Fibroblast of skin of abdomen (primary cell): ENCODE results near the gene PTPRE.

ENCODE experiments used
- DNase-seq: peaks from one replicate; pipeline ENCODE4 v3.0.0-alpha.2; 2013

PTPRE gene

DNA sequence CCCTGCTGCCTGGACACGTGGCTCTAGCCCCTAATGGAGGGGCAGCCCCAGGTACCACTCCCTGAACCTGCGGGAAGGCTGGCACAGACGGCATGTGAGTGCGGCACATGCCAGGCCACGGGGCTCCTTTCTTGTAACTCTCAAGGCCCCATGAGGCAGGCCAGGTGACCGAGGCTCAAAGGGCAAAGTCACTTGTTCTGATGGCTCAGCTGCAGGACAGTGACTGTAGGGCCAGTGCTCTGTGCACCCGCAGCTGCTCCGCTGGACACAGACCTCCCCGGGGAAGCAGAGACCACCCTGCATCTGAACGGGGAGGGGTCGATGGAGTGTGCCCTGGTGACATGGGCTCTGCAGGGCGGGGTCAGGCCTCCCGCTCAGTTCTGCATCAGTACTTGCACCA lies 55.3 kb downstream of the PTPRE start:
- DNase-seq = no peak

DNA sequence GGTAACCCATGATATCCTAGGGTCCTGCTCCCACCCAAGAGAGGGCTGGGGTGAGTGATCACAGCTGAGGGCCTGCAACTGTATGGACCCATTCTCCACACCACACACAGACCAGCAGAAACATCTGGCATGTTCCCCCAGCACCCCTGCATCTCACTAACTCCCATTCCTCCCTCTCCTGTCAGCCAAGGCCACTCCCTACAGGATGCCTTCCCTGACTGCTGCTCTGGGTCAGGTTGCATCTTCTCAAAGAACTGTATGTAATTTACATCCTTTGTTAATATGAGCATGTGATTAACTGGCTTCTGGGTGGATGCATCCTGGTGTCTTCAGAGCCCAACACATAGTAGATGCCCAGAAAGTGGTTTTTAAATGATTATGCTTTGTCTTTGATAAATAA lies 56.2 kb downstream of the PTPRE start:
- DNase-seq = no peak

DNA sequence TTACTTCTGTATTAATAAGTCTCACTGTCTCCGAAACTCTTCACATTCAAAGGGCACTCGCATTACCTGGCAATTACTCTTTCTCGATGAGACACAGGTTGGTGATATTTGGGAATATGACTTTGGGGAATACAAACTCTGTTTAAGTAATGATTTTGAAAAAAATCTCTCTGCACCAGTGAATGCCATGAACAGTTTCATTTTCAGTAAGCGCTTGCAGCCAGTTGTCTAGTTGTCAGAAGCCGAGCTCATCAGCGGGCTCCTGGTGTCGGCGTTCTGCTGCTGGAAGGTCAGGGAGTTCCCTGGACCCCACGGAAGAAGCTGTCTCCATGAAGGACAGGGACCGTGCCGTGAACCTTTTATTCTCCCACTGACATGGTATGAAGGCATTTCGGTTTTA lies 57.7 kb downstream of the PTPRE start:
- DNase-seq = no peak

DNA sequence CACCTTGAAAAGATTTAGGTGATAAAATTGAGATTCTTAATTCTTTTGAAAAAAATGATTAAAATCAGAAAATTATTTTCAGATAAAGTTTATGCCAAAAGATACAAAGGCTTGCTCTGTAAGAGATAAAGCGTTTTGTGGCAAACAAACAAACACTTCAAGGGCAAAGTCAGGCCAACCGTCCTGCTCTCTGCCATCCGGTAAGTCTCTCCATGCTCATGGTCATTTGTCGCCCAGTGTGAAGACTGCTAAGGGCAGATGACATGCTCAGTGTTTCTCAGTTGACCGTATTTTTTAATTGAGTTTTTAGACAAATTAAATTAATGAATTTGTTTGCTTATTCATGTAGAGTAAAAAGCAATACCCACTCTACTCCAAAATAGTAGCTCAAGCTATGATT lies 60.0 kb downstream of the PTPRE start:
- DNase-seq = no peak

DNA sequence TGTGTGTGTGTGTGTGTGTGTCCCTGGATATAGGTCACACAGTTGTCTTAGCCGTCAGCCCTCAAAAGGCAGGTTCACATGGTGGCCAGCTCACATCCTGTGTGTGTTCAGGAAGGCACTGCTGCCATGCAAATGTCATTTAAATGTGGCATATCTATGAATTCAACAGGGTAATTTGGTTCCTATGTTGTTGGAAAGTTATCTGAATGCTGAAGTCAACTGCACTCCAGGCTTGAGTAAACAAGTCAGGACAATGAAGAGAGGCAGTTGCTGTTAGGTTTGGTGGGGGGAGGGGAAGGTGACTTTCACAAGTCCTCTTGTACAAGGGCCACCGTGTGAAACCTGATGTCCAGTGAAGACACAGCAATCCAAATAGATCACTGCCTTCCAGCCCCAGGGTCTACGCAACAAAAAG lies 61.1 kb downstream of the PTPRE start:
- no peak for DNase-seq

DNA sequence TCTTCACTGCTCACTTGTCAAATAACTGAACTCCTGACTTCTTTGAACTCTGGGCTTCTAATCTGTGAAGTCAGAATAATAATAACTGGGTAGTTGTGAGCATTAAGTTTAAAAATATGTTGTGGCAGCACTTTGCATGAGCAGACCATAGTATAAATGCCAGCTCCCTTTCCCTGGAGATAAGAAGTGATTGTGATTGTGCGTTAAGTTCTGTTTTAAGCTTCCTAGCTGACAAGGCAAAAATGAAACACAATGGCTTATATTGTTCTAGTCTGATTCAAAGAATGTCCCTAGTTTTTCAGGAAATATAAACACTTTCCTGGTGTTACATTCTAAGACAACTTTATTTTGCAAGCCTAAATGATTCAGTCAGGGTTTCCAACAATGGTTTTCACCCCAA lies 61.8 kb downstream of the PTPRE start:
- DNase-seq = no peak

DNA sequence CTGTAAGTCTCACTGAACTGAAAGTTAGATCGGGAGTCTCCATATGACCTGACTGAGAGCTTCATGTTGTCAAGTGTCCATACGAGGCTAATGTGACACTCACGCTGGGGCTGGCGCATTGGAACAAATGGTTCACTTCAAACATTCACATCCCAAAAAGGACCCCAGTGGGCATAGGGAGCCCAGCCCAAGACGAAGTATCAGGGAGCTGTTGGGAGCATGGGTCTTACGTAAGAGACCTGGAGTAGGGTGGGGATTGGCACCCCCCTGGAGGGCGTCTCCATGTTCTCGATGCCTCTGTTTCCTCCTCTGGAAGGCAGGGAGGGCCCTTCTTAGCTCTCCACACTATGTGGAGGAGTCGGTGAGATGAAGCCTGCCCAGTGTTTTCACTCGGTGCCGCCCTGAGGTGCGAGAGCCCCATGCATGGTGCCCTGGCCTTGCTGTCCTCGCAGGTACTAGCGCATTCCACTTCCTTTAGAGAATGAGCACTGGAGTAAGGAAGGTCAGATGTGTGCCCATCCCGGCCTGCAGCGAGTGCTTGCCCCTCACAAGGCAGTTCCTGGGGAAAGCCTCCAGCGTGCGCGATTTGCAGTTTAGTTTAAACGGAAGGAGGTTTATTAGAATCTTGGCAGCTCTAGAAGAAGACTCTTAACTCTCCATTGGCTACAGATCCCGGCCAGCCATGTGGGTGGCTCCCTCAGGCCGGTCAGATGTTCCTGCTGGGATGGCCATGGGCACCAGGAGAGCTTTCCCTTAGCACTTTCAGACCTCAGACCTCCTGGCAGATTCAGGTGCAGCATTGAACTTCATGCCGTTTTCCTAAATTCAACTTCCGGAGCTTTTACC lies 64.4 kb downstream of the PTPRE start:
- no peak for DNase-seq

DNA sequence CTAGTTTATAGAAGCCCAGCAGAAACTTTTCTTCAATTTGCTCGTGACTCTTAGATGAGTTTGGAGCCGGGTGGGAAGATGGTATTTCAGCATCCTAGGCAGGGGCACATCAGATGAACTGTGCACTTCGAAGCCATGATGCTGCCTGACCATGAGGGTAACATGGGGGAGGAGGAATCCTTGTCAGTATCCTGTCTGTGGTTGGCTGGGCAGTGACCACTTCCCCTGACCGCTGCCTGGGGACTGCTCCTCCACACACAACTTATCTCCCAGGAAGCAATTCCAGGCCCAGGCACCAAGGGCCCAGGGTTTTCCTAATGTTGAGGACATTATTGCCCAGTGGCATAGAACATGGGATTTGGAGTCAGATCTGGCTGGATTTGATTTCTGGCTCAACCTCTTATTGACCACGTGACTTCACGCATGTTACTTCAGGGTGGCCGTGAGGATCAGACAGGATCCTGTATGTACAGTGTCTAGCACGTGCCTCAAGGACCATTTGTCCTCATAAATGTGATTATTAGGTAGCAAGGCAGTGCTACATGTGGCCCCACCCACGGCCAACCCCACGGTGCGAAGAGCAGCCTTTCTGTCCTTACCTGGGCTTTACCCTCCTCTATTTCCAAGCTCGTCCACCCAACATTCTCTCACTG lies 65.2 kb downstream of the PTPRE start:
- no peak for DNase-seq

DNA sequence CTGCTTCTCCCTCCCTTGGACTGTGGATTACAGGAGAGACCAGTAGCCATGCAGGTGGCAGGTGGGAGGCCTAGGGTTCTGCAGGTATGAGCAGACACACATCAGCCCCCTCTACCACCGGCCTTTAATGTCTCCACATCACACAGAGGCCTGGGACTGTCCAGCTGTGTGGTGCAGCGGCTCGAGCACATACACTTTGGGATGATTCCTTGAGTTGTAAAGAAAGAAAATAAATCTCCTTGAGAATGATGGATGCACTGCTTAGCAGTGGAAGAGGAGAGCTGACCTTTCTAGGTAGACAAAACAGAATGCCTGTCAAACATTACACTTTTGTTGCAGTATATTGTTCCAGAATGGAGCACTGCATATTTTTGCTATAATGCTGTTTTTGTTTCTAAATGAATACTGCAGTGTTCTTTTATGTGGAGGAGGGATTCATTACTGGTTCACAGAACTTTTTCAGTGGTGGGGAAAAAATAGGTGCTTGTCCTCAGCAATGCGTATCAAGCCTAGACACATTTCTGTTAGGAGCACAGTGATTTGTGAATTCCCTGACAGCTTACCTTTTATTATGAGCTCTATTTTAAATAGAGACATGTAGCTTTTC lies 66.0 kb downstream of the PTPRE start:
- no peak for DNase-seq

DNA sequence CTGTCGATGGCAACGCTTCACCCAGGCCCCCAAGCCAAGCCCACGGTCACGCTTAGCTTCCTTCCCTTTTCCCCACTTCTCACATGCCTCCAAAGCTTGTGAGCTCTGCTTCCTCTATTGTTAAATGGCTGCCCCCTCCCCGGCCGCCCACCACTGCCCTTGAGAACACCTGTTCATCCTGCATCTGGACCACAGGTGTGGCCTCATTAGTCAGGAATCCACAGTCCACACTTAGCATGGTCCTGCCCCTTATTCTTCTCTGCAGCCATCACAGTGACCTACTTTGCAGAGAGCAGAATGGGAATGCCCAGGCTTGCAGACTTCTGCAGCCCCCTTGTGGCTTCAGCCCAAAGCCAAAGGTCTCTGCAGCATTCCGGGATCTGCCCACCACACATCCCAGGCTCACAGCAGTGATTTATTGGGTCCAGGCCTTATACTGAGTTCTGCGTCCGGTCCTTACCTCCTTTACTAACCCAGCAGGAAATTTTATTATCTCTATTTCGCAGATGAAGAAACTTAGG lies 66.9 kb downstream of the PTPRE start:
- no peak for DNase-seq

DNA sequence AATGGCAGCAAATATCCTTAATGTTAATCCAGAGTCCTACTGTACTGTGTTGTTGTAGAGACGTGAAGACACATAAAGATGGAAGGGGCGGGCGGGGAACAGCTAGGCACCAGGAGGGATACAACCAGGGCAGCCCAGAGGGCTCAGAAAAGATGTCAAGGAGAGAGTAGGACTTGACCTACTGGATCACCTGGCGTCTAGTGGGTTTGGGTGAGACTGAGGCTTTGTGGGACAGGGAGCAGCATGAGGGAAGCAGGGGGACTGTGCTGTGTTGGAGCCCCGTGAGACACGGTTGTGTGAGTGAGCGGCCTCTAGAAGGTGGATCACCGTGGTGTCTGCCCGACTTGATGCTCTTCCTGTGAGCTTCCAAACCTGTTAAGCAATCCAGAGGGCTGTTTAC lies 68.0 kb downstream of the PTPRE start:
- no peak for DNase-seq

DNA sequence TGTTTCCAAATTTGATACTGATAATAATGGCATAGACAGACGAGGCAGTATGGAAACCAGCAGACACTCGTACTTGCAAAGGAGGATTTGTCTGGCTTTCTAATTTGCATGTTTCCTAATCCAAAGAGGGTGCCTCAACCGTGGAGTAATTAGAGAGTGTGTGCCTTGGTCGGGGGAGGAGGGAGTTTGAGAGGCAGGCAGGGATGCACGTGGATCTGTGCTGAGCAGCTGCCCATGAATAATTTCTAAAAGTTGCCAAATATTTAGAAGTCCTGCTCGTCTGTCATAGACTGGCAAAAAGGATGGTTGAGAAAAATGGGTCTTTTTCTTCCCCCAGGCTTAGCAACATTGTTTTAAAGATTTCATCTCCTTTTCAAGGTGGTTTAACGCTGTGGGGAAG lies 69.4 kb downstream of the PTPRE start:
- DNase-seq = no peak

DNA sequence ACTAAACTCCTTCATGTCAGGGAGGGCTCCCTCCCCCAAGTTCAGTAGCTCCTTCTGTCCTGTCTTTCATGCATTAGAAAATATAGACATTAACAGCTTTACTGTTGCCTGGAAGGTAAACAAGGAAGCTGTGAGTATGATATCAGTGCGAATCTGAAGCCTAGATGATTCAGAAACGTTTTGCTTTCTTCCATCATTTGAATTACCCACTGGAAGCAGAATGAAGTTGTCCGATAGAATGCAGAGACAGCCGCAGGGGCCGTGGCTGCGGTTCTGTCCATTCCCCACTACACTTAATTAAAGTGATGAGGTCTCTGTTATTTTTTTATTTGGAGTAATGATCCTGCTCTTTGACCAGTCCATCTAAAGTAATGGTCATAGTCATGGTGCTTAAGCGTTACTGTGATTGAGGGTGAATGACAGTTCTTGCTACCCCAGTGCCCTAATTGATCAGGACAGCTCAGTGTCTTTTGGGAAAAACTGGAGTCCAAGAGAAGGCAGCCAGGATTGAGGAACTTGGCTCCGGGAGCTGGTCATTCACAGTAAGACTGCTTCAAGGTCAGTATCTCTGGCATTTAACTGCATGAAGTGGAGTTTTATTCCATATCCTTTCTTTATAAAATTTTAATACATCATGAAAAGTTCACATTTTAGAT lies 69.9 kb downstream of the PTPRE start:
- DNase-seq = no peak

DNA sequence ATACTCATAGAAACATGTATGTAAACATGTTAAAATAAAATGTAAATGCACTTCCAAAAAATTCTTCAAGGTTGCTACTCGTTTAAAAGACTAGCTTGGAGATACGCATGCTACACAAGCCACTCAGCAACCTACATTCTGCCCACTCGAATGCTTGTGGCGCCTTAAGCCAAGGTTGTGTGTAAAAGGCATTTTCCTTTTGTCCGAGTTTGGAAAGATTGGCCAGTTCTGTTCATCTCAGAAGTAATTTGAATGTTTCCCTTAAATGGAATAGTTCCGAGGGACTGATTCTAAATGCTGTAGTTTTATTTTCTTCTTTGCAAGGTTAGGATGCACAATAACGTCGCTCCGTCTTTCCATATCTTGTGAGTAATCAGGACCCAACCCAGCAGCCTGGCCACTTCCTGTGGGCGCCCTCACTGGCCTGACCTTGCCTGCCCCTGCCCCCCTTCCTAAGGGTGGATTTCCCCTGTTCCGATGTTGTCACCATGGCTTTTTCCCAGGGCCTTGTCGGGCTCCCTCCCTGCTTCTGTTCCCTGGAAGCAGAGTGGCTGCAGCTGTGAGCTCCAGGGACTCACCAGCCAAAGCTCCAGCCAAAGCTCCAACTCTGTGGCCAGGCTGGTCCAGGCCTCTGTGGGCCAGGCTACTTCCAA lies 70.6 kb downstream of the PTPRE start:
- no peak for DNase-seq

DNA sequence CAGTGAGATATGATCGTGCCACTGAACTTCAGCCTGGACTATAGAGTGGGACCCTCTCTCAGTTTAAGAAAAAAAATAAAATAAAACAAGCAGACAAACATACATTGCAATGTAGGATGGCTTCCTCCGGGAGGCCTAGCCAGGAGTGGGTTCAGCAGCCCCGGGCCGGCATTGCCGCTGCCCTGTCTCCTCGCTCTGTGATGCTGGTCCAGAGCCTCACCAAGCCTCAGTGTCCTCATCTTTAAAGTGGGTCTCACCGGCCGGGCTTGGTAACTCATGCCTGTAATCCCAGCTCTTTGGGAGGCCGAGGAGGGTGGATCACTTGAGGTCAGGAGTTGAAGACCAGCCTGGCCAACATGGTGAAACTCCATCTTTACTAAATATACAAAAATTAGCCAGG lies 71.6 kb downstream of the PTPRE start:
- no peak for DNase-seq

DNA sequence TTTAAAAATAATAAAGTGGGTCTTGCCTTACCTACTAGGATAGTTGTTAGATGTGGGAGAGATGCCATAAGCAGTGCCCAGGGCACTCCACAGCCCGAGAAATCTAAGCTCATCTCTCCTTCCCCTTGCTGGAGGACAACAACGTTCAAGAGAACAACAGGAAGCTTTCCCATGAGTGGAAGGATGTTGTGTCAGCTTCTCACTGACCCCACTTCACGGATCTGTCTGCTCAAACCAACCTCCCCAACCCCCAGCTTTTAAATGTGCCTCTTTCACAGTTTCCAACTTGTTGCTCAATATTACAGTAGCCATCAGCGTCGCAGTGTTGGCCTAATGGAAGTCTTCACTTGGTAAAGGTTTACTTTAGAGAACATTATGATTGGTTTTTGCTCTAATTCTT lies 72.1 kb downstream of the PTPRE start:
- no peak for DNase-seq

DNA sequence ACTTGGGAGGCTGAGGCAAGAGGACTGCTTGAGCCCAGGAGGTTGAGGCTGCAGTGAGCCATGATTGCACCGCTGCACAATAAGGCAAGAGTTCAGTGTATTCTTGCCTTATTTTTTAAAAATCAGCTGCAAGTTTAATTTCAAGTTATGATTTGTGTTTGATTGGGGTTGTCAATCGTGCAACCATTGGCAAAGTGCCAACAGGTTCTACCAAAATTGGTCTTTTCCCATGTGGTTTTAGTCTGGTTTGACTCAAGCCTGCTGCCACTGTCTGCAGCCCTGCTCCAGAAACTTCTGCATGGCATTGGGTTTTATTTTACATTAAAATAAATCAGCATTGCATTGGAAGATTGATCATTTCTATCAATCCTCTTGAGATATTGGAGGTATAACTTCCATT lies 72.7 kb downstream of the PTPRE start:
- no peak for DNase-seq

DNA sequence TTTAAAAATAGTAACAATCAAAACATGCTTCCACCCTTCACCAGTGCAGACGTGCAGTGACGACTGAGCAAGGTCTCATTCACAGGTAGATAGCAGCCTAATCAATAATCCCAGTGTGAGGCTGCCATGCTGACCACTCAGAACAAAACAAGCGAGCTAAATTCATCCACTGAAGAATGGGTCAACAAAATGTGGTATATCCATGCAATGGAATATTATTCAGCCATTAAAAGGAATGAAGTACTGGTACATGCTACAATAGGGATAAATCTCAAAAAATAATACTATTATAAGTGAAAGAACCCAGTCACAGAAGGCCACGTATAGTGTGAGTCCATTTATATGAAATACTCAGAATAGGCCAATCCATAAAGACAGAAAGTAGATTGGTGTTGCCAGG lies 74.0 kb downstream of the PTPRE start:
- no peak for DNase-seq

DNA sequence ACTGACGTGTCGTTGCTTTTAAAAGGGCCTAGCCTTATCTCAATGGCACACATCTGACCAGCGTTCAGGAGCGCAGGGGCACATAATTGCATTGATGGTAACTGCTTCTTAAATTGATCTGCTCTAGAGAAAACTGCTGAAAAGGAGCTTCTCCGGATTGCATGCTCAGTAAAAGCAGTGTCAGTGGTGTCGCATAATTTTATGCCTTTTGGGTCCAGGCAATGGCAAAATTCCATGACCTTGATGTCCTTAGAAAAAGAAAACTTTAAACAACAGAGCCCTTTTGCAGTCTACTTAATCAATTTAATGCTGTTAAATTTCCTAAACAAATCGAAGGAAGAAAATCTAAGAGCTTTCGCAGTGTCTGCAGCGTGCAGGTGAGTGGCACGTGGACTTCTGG lies 75.7 kb downstream of the PTPRE start:
- no peak for DNase-seq

DNA sequence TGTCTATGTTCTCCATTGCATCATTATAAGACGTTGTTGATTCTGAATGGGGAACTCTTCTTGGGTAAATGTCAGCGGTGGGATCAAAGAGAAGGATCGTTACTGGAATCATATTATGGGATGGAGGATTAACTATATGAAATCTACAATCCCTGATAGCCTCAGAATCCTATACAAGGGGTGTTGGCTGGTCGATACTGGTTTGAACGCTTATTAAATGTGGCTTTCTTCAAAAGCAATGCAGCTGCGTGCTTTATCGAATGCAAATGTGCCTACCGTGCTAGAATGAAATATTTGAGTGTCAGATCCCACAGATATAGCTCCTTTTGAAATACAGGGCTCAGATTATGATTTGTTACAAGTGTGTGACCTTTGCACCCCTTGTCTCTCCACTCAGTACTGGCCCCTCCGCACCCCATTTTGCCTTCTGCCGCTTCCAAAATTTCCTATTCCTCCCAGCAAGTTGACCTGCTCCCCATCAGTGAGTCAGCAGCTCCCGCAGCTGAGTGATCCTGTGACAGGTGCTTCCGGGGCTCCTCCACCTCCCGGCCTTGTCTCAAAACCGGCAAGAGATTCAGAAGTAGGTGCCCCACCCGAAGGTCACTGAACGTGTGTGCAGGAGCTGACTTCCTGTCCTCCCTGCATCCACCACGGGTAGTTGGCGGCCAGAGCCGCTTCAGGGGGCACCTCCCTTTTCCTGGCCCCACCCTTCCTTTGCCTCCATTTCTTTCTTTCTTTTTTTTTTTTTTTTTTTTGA lies 76.6 kb downstream of the PTPRE start:
- DNase-seq = no peak

DNA sequence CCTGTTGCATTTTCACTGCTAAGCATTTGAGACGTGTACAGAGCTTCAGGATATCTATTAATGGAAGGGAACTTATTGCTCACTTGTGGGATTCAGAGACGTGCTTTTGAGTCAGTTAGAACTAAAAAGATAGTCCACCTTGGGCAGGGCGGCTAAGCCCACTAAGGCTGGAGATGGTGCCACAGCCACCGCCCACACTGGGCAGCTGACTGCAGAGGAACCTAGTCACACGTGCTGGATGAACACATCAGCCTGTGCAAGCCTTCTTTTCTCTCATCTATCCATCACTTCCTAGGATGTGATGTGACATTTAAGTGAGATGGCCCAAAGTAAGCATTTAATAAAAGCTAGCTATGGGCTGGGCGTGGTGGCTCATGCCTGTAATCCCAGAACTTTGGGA lies 78.0 kb downstream of the PTPRE start:
- no peak for DNase-seq
